Activated CD8-positive, alpha-beta T cell treated with anti-CD3 and anti-CD28 coated beads for 36 hours (primary cell): ENCODE measurements around the gene LVRN. TPM values are rescaled to one million over a fixed set of nuclear protein-coding genes. Genes with fewer than 3 reads are reported as not detected.

Experiments used
- ATAC-seq: fragments of 200-7000 bp; cut with Tn5 transposase; one replicate; pipeline ENCODE4 v1.10.0; 2021; ENCODE audit warnings: mild to moderate bottlenecking, moderate library complexity
- CTCF ChIA-PET: fragments of 350-600 bp; sonication (Branson Sonifier 250); formaldehyde crosslinking; loops from one replicate; lab custom pipeline; 2021; ENCODE audit warnings: antibody characterized with exemption; lab: Charles Lee
- POLR2A ChIA-PET: fragments of 350-600 bp; sonication (Branson Sonifier 250); formaldehyde crosslinking; loops from one replicate; lab custom pipeline; 2021; ENCODE audit warnings: antibody characterized with exemption; lab: Charles Lee
- DNase-seq: peaks from one replicate; pipeline ENCODE4 v3.0.0-alpha.2; 2020
- H3K27ac Mint-ChIP-seq: one replicate; pipeline ENCODE4 v1.8.0; 2021; ENCODE audit warnings: mild to moderate bottlenecking, mixed read lengths
- H3K27me3 Mint-ChIP-seq: one replicate; pipeline ENCODE4 v1.8.0; 2021; ENCODE audit warnings: mixed read lengths
- H3K36me3 Mint-ChIP-seq: one replicate; pipeline ENCODE4 v1.8.0; 2021; ENCODE audit warnings: low read depth, mixed read lengths
- H3K4me1 Mint-ChIP-seq: one replicate; pipeline ENCODE4 v1.8.0; 2021; ENCODE audit warnings: low read depth, mixed read lengths
- H3K4me3 Mint-ChIP-seq: one replicate; pipeline ENCODE4 v1.8.0; 2021; ENCODE audit warnings: mild to moderate bottlenecking, moderate library complexity, mixed read lengths
- H3K9me3 Mint-ChIP-seq: one replicate; pipeline ENCODE4 v1.8.0; 2021; ENCODE audit warnings: mixed read lengths
- intact Hi-C: fragments of 100-400 bp; cut with micrococcal nuclease; formaldehyde crosslinking; loops from one replicate; pipeline ENCODE4 v1.10.0; 2022
- total RNA-seq, 2 experiments: library from RNA; stranded (reverse); gene quantifications; one replicate each; pipeline ENCODE4 v1.2.3, GENCODE V29; 2021
- TF ChIP-seq, protein P1 (sequence below): fragments of 200-600 bp; IDR thresholded peaks from one replicate; pipeline ENCODE4 v1.8.0; 2022; ENCODE audit warnings: antibody characterized with exemption, mild to moderate bottlenecking

LVRN gene
- total RNA-seq, 2 experiments from 2014 or later, result 0.27 to 0.29 TPM

DNA sequence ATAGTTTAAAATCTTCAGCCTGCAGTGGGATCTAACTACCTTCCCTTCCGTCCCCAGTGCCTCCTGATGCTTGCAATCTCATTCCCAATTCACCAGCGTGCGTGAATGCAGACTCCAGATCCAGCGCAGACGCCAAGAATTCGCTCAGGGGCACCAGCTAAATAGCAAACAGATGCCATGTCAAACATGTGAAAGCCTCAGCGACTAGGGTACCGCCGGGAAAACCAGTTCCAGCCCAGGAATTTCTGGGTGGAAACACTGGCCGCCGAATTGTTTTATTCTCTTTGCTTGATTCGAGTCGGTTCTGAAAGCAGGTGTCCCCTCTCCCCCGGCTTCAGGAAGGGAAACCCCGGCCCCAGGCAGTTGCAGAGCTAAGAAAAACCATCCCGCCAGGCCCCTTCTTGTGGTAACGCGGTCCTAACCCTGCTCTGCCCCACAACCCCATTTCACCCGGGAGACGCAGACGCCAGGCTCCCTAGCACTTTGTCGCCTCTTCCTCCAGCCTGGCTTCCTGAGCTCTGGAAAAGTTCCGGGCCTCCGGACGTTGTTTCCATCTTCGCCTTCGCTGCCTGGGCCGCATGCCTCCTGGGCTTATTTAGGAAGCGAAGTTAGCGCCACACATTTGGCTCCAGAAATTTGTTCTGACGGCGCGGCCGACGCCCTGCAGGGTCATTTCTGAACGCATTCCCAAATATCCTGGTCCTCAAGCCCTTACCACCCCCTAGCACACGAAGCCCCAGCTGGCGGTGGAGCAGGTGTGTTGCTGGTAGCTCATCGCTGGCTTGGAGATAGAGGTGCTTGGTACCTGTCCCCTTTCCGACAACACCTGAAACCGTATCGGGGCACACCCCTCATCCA, 665 bp upstream of the LVRN start:
- no peak overlapping the region for H3K27ac Mint-ChIP-seq
- peak; percentile 3 for DNase-seq
- no peaks in the 10 kb centered on the region for H3K36me3 Mint-ChIP-seq
- peaks cover 7% of the 10 kb centered on the region for H3K4me1 Mint-ChIP-seq
- intact Hi-C loops, result no loop called here
- POLR2A ChIA-PET, result interaction anchor here (0.9 kb wide), 1 partner anchor 15 kb away, joined by 3 read pairs; no protein-coding TSS in a partner anchor
- CTCF ChIA-PET, result interaction anchor here (1.1 to 1.3 kb wide), 2 partner anchors 106 to 121 kb away, joined by 3 to 4 read pairs; no protein-coding TSS in a partner anchor
- TF ChIP-seq, protein P1, sequence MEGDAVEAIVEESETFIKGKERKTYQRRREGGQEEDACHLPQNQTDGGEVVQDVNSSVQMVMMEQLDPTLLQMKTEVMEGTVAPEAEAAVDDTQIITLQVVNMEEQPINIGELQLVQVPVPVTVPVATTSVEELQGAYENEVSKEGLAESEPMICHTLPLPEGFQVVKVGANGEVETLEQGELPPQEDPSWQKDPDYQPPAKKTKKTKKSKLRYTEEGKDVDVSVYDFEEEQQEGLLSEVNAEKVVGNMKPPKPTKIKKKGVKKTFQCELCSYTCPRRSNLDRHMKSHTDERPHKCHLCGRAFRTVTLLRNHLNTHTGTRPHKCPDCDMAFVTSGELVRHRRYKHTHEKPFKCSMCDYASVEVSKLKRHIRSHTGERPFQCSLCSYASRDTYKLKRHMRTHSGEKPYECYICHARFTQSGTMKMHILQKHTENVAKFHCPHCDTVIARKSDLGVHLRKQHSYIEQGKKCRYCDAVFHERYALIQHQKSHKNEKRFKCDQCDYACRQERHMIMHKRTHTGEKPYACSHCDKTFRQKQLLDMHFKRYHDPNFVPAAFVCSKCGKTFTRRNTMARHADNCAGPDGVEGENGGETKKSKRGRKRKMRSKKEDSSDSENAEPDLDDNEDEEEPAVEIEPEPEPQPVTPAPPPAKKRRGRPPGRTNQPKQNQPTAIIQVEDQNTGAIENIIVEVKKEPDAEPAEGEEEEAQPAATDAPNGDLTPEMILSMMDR, result no peak
- ATAC-seq, result no peak
- H3K27me3 Mint-ChIP-seq, result peaks cover 53% of the 10 kb centered on the region
- no peaks in the 10 kb centered on the region for H3K9me3 Mint-ChIP-seq
- H3K4me3 Mint-ChIP-seq, result no peak overlapping the region

DNA sequence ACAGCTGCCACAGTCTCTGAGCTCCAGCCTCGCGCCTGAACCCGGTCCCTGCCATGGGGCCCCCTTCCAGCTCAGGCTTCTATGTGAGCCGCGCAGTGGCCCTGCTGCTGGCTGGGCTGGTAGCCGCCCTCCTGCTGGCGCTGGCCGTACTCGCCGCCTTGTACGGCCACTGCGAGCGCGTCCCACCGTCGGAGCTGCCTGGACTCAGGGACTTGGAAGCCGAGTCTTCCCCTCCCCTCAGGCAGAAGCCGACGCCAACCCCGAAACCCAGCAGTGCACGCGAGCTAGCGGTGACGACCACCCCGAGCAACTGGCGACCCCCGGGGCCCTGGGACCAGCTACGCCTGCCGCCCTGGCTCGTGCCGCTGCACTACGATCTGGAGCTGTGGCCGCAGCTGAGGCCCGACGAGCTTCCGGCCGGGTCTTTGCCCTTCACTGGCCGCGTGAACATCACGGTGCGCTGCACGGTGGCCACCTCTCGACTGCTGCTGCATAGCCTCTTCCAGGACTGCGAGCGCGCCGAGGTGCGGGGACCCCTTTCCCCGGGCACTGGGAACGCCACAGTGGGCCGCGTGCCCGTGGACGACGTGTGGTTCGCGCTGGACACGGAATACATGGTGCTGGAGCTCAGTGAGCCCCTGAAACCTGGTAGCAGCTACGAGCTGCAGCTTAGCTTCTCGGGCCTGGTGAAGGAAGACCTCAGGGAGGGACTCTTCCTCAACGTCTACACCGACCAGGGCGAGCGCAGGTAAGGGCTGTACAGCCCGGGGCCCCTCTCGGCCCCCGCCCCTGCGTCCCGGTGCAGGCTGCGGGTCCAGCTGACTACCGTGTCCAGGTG, 509 bp downstream of the LVRN start:
- TF ChIP-seq, protein P1, result no peak
- ATAC-seq (peak; percentile 55), DNase-seq (peak; percentile 6)
- Mint-ChIP-seq H3K9me3 (no peaks in the 10 kb centered on the region), H3K36me3 (no peaks in the 10 kb centered on the region), H3K4me3 (no peak overlapping the region), H3K4me1 (peaks cover 7% of the 10 kb centered on the region), H3K27ac (no peak overlapping the region), H3K27me3 (peaks cover 58% of the 10 kb centered on the region)
- ChIA-PET POLR2A (interaction anchor here (0.9 kb wide), 1 partner anchor 14 kb away, joined by 3 read pairs; no protein-coding TSS in a partner anchor), CTCF (interaction anchor here (1.1 to 1.3 kb wide), 2 partner anchors 105 to 123 kb away, joined by 3 to 4 read pairs; no protein-coding TSS in a partner anchor)
- intact Hi-C loops, result no loop called here

DNA sequence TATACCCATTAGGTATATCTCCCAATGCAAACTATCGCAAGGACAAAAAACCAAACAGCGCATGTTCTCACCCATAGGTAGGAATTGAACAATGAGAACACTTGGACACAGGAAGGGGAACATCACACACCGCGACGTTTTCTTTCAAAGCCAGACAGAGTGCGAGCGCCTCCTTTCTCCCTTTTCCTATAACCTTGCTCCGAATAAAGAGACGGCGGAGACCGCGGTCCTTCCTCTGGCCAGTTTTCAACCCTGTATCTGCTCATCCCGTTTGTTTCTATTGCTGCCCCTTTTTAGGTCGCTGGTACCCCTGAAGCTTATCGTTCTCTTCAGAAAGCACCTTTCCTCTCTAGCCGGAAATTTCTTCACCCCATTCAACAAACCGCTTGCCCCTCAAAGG, 1.3 kb downstream of the LVRN start:
- H3K27ac Mint-ChIP-seq, result no peak overlapping the region
- no peak overlapping the region for H3K4me3 Mint-ChIP-seq
- ChIA-PET POLR2A (no interaction called here), CTCF (interaction anchor here (1.5 kb wide), 1 partner anchor 105 kb away, joined by 4 read pairs; no protein-coding TSS in a partner anchor)
- DNase-seq (no peak), ATAC-seq (no peak)
- no peaks in the 10 kb centered on the region for H3K36me3 Mint-ChIP-seq
- H3K9me3 Mint-ChIP-seq, result no peaks in the 10 kb centered on the region
- H3K27me3 Mint-ChIP-seq, result peaks cover 56% of the 10 kb centered on the region
- peaks cover 7% of the 10 kb centered on the region for H3K4me1 Mint-ChIP-seq
- intact Hi-C loops, result no loop called here
- TF ChIP-seq, protein P1, result no peak

DNA sequence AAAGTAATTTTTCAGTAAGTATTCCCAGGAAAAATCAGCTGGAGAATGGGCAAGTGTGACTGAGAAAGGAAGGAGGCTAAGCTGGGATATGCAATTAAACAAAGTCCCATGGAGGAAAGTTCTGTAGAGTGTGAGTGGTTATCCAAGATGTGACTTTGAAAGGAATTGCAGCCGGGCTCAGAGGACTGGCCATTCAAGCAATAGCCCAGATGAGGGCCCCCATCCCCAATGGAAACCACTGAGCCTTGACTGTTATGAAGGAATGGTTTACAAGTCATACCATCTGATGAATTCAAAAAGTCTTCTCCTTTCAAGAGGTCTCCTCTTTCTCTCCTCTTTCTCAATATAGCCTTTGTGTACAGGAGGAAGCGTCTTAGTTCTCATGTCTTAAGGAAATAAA, 6.5 kb downstream of the LVRN start:
- no peak overlapping the region for H3K27ac Mint-ChIP-seq
- TF ChIP-seq, protein P1, result no peak
- intact Hi-C loops, result no loop called here
- peaks cover 30% of the 10 kb centered on the region for H3K27me3 Mint-ChIP-seq
- no peaks in the 10 kb centered on the region for H3K9me3 Mint-ChIP-seq
- ATAC-seq, result no peak
- DNase-seq, result no peak
- no peaks in the 10 kb centered on the region for H3K36me3 Mint-ChIP-seq
- ChIA-PET CTCF (no interaction called here), POLR2A (no interaction called here)
- no peaks in the 10 kb centered on the region for H3K4me1 Mint-ChIP-seq
- no peak overlapping the region for H3K4me3 Mint-ChIP-seq
